Ectodermal cell (in vitro differentiated cells): Measurements from ENCODE around the gene EPHA1.
"Not testable (repeated sequence)": the region's sequence is repeated elsewhere in the genome, so short reads cannot be mapped to it uniquely, and the experiment has no call there.

Experiments used
- H3K27ac ChIP-seq: 2 replicates; pipeline ENCODE4 v1.7.0; 2013; ENCODE audit warnings: mild to moderate bottlenecking, low read depth, low read length; ENCODE audit not compliant: insufficient read depth, poor library complexity, severe bottlenecking
- H3K27me3 ChIP-seq: 2 replicates; pipeline ENCODE4 v1.7.0; 2013; ENCODE audit warnings: mild to moderate bottlenecking, low read length; ENCODE audit not compliant: insufficient read depth, control insufficient read depth, poor library complexity, severe bottlenecking
- H3K36me3 ChIP-seq: one replicate; pipeline ENCODE4 v1.7.0; 2013; ENCODE audit warnings: low read length; ENCODE audit not compliant: control insufficient read depth, insufficient read depth
- H3K4me1 ChIP-seq: one replicate; pipeline ENCODE4 v1.7.0; 2013; ENCODE audit warnings: low read length; ENCODE audit not compliant: control insufficient read depth, insufficient read depth
- H3K4me3 ChIP-seq: 2 replicates; pipeline ENCODE4 v1.7.0; 2013; ENCODE audit warnings: low read depth, low read length, control low read depth; ENCODE audit not compliant: insufficient read depth
- H3K9me3 ChIP-seq: 2 replicates; pipeline ENCODE4 v1.7.0; 2013; ENCODE audit warnings: mild to moderate bottlenecking, low read length, moderate library complexity; ENCODE audit not compliant: control insufficient read depth
- WGBS, 2 experiments: methylation state at CpG; one replicate each; pipeline ENCODE4 v1.1.7; 2013; ENCODE audit warnings: missing lambda C conversion rate in 2 of 2; 5-methylcytosine and 5-hydroxymethylcytosine counted together

EPHA1 gene

DNA sequence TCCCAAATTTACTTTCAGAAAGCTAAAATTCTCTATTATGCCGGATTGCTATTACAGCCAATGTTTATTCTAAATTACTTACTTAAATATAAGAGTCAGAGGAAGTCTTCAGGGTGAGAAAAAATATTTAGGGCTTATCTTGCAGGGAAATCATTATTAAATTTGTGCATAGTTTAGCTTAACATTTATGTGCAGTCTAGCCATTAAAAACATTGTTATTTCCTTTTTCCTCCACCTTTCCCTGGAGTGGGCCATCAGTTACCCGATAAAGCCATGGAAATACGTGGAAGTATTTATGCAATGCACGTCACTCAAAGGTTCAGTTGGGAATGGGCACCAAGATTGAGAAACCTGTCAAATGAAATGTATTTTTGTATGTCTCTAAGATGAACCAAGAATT is 25.1 kb upstream of the EPHA1 start:
- H3K4me1 ChIP-seq: no peaks in the 10 kb centered on the region
- 94 to 95% methylated on average over 3 of the region's 4 CpGs for WGBS, 2 experiments
- no peak overlapping the region for H3K27ac ChIP-seq
- no peak overlapping the region for H3K4me3 ChIP-seq
- H3K9me3 ChIP-seq: no peaks in the 10 kb centered on the region
- no peaks in the 10 kb centered on the region for H3K36me3 ChIP-seq
- H3K27me3 ChIP-seq: no peaks in the 10 kb centered on the region

DNA sequence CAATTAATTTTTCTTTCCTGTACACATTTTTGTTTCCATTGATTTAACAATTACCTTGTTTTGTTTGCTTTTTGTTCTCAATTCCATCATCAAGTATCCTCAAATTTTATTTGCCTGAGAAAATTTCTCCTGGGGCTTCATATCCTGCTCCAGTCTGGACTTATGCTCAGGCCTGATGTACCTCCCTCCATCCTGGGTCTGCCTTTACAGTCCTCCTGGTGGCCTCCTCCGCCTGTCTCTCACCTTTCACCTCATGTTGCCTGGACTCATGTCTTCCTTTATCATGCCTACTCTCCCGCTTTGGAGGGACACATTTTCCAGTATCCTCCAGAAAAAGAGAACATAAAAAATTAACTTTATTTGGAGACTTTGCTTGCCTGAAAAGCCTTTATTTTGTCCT is 22.5 kb upstream of the EPHA1 start:
- Histone ChIP-seq H3K4me1 (no peaks in the 10 kb centered on the region), H3K4me3 (no peak overlapping the region), H3K36me3 (no peaks in the 10 kb centered on the region), H3K27ac (no peak overlapping the region), H3K27me3 (no peaks in the 10 kb centered on the region), H3K9me3 (no peaks in the 10 kb centered on the region)
- WGBS, 2 experiments: 71% methylated on average over 2 of the region's 2 CpGs

DNA sequence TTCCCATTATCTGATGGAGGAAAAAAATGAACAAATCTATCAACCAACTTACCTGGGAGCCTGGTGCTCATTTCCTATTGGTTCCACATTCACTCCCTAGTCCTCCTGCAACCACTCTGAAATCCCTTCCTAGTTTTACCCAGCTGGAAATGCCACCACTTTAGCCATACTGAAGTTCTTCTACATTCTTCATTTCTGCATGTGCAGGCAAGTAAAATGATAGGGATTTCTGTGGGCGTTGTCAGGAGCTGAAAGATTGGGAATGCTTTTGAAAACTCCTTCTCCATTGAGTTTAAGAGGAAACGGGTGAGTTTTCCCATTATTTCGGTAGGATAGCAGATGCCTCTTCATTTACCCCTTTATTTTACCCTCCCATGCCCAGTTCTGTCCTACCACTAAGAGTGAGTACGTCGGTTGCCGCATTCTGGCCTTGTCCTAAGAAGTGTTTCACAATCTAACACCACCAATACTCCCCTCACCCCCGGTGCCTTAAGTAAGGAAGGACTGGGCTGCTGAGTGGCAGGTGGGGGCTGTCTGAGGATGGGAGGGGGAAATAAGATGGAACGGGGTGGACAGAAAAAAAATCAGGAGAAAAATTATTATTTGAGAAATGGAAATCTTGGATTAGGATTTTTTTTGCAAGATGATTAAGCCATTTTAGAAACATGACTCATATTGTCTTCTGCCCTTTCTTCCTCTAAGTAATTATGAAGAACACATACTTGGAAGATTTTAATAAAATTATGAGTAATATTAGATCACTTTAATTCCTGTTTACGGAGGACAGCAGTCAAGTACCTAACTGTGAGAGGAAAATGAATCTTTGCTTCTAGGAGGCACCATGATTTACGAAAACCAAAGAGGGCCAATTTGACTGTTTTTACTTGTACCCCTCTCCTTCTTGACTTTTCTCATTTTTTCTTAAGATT is 21.4 kb upstream of the EPHA1 start:
- WGBS, 2 experiments: 94 to 95% methylated on average over 10 of the region's 10 CpGs

DNA sequence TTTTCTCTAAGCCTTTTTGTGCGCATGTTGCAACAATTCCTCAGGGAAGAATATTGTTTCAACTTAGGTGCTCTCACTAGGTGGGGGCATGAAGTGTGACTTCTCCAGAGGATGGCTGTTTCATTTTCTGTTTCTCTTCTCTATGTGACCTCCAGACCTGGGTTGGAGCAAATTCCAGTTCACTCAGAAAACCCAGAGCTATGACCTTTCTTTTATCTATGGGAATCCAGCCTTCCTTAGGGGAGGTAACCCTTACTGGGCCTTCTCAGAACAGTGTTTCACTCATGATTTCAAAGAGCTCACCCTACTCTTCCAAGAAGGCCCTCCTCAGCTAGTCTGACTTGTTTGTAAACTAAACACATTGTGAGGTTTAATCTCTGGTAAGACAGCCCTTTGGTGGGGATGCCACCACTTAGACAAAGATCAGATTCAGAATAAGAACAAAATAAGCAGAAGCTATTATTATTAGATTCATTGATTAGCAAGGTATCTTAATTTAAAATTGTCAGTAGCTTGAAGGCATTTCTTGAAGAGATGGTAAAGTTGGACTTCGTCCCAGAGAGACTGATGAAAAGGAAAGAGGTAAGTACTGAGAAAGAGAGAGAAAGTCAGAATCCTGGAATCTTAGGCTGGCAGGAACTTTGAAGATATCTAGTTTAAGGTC is 18.0 kb upstream of the EPHA1 start:
- no peaks in the 10 kb centered on the region for H3K36me3 ChIP-seq
- 91 to 97% methylated on average over 2 of the region's 2 CpGs for WGBS, 2 experiments
- H3K4me3 ChIP-seq: no peak overlapping the region
- no peak overlapping the region for H3K27ac ChIP-seq
- H3K4me1 ChIP-seq: no peaks in the 10 kb centered on the region
- H3K9me3 ChIP-seq: no peaks in the 10 kb centered on the region
- H3K27me3 ChIP-seq: no peaks in the 10 kb centered on the region

More for the DNA sequence above, 21.4 kb upstream of the EPHA1 start:
- no peaks in the 10 kb centered on the region for H3K36me3 ChIP-seq
- no peak overlapping the region for H3K27ac ChIP-seq
- H3K27me3 ChIP-seq: no peaks in the 10 kb centered on the region
- H3K9me3 ChIP-seq: no peaks in the 10 kb centered on the region
- H3K4me3 ChIP-seq: no peak overlapping the region
- H3K4me1 ChIP-seq: no peaks in the 10 kb centered on the region

DNA sequence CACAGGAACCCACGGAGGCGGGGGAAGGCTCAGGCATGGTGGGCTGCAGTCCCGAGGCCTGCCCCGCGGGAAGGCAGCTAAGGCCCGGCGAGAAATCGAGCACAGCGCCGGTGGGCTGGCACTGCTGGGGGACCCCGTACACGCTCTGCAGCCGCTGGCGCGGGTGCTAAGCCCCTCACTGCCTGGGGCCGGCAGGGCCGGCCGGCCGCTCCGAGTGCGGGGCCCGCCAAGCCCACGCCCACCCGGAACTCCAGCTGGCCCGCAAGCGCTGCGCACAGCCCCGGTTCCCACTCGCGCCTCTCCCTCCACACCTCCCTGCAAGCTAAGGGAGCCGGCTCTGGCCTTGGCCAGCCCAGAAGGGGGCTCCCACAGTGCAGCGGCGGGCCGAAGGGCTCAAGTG is 15.8 kb upstream of the EPHA1 start:
- WGBS, 2 experiments: 94 to 96% methylated on average over 34 of the region's 34 CpGs
- H3K27me3 ChIP-seq, H3K4me1 ChIP-seq: not testable (repeated sequence)

DNA sequence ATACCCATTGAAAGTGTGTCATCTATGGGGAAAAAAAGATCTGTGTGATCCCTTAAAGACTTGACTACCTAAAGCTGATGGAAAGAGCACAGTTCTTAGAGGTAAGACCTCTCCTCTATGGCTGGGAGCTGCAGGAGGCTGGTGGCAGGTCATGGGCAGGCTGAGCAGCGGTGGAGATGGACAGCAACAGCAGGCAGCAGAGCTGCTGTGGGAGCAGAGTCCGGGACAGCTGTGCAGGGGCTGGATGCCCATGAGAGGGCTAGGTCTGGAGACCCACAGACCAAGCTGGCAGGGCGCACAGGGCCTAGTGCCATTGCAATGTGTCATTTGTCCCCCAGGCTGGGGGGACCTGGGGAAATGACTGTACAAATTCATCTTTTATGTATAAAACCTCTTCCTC is 13.4 kb upstream of the EPHA1 start:
- H3K4me1 ChIP-seq: no peaks in the 10 kb centered on the region
- no peaks in the 10 kb centered on the region for H3K27me3 ChIP-seq
- 93 to 95% methylated on average over 3 of the region's 3 CpGs for WGBS, 2 experiments
- no peaks in the 10 kb centered on the region for H3K9me3 ChIP-seq
- no peak overlapping the region for H3K27ac ChIP-seq
- no peak overlapping the region for H3K4me3 ChIP-seq
- no peaks in the 10 kb centered on the region for H3K36me3 ChIP-seq

More for the DNA sequence above, 15.8 kb upstream of the EPHA1 start:
- not testable (repeated sequence) for H3K36me3 ChIP-seq, H3K4me3 ChIP-seq, H3K27ac ChIP-seq, H3K9me3 ChIP-seq

DNA sequence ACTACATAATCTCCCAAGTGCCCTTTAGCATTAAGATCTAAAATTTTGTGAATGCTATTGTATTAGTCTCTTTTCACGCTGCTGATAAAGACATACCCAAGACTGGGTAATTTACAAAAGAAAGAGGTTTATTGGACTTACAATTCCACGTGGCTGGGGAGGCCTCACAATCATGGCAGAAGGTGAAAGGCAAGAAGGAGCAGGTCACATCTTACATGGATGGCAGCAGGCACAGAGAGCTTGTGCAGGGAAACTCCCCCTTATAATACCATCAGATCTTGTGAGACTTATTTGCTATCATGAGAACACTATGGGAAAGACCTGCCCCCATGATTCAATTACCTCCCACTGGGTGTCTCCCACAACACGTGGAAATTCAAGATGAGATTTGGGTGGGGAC is 12.0 kb upstream of the EPHA1 start:
- H3K36me3 ChIP-seq, H3K4me3 ChIP-seq, H3K4me1 ChIP-seq, H3K27me3 ChIP-seq, H3K9me3 ChIP-seq, H3K27ac ChIP-seq: not testable (repeated sequence)
- 62 to 64% methylated on average over 3 of the region's 3 CpGs for WGBS, 2 experiments

DNA sequence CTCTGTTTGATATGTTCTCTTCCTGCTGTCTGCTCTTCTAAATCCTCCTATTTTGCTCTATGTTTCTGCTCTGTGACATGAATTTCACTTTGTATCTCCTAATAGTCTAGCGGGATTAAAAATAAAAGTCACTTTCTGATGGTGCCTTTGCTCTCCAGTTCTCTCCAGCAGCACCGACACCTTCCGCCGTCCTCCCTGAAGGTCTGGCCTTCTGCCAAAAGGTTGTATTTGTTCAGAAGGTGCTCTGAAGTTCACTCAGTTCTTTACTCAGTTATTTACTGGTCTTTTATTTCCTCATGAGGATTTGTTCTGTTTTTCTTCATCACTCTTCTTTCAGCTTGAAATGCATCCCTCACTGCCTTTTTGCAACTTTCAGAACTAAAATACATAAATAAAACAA is 11.2 kb upstream of the EPHA1 start:
- Histone ChIP-seq H3K4me3 (no peak overlapping the region), H3K27ac (no peak overlapping the region), H3K4me1 (no peaks in the 10 kb centered on the region), H3K36me3 (no peaks in the 10 kb centered on the region), H3K27me3 (no peaks in the 10 kb centered on the region), H3K9me3 (no peaks in the 10 kb centered on the region)
- WGBS, 2 experiments: 90 to 98% methylated on average over 4 of the region's 4 CpGs

DNA sequence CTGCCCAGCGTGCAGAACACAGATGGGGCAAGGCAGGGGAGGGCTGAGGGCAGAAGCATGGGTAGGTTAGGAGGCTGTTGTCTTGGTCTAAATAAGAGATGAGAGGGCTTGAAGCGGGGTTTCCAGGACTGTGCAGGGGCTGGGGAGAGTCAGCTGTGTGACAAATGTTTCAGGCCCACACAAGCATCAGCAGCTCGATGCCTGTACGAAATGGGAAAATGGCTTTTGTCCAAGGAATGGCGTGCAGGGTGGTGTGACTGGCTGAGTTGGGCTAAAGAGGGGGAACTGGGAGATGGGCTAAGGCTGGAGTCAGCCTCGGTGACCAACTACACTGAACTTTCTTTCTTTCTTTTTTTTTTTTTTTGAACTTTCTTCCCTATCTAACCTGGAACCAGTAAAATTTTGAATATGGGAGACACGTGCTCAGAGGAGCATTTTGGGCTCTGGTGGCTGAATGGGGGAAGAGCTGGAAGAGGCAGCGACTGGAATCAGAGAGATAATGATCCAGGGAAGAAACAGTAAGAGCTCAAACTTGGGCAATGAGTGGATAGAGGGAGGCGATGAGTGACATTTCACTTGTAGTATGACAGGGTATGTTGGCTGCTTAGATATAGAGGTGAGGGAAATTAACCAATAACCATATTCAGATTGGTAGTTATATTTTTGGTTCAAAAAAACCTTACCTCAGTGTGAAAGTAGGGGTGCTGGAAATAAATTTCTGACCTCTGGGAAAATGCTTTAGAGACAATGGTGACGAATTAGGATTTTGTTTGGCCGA is 10.2 kb upstream of the EPHA1 start:
- no peaks in the 10 kb centered on the region for H3K27me3 ChIP-seq
- no peaks in the 10 kb centered on the region for H3K4me1 ChIP-seq
- WGBS, 2 experiments: 91 to 92% methylated on average over 11 of the region's 11 CpGs

More for the DNA sequence above, 10.2 kb upstream of the EPHA1 start:
- H3K27ac ChIP-seq: no peak overlapping the region
- H3K36me3 ChIP-seq: no peaks in the 10 kb centered on the region
- H3K9me3 ChIP-seq: no peaks in the 10 kb centered on the region
- no peak overlapping the region for H3K4me3 ChIP-seq
